ENCODE measurements around the gene PTPRG.

PTPRG gene

GRCh38 chr3:62041681-62042080 lies 480.3 kb downstream of the PTPRG start:
- DNase-seq: no peak

- DNase-seq: no peak
These were observed 483.6 kb downstream of the PTPRG start for GRCh38 chr3:62044874-62045411.

GRCh38 chr3:62046326-62046725 lies 485.0 kb downstream of the PTPRG start:
- no peak for DNase-seq

GRCh38 chr3:62048577-62048976 lies 487.2 kb downstream of the PTPRG start:
- DNase-seq: no peak

GRCh38 chr3:62049033-62049432 lies 487.7 kb downstream of the PTPRG start:
- no peak for DNase-seq

- DNase-seq: no peak
These were observed 490.1 kb downstream of the PTPRG start for GRCh38 chr3:62051506-62051905.

GRCh38 chr3:62052331-62052730 lies 491.0 kb downstream of the PTPRG start:
- DNase-seq: no peak

- no peak for DNase-seq
These were observed 495.3 kb downstream of the PTPRG start for GRCh38 chr3:62056658-62057057.

GRCh38 chr3:62057339-62058047 lies 496.1 kb downstream of the PTPRG start:
- no peak for DNase-seq

GRCh38 chr3:62065985-62066693 lies 504.8 kb downstream of the PTPRG start:
- no peak for DNase-seq

- no peak for DNase-seq
These were observed 507.0 kb downstream of the PTPRG start for GRCh38 chr3:62068337-62068736.

GRCh38 chr3:62070891-62071290 lies 509.5 kb downstream of the PTPRG start:
- DNase-seq: no peak

- DNase-seq: no peak
These were observed 511.7 kb downstream of the PTPRG start for GRCh38 chr3:62073038-62073437.

- peak; percentile 2 for DNase-seq
These were observed 523.2 kb downstream of the PTPRG start for GRCh38 chr3:62084558-62084957.

- DNase-seq: no peak
These were observed 527.2 kb downstream of the PTPRG start for GRCh38 chr3:62088472-62089104.

- DNase-seq: no peak
These were observed 528.7 kb downstream of the PTPRG start for GRCh38 chr3:62090066-62090465.

GRCh38 chr3:62090519-62090918 lies 529.1 kb downstream of the PTPRG start:
- DNase-seq: no peak

GRCh38 chr3:62093025-62093424 lies 531.7 kb downstream of the PTPRG start:
- no peak for DNase-seq

GRCh38 chr3:62094461-62094860 lies 533.1 kb downstream of the PTPRG start:
- DNase-seq: no peak

- DNase-seq: no peak
These were observed 533.7 kb downstream of the PTPRG start for GRCh38 chr3:62095080-62095479.

GRCh38 chr3:62095756-62096155 lies 534.4 kb downstream of the PTPRG start:
- DNase-seq: no peak

GRCh38 chr3:62096521-62096920 lies 535.1 kb downstream of the PTPRG start:
- no peak for DNase-seq

- no peak for DNase-seq
These were observed 535.8 kb downstream of the PTPRG start for GRCh38 chr3:62097121-62097520.
